NCI-H1930 (cell line): ENCODE data around the gene PRKCB.

Experiments
- DNase-seq, 2 experiments: peaks; one replicate each; lab custom pipeline; 2025; lab: John Stamatoyannopoulos, UW

The PRKCB gene

GRCh38 chr16:23836404-23837311 lies 875 bp downstream of the PRKCB start:
- no peak for DNase-seq

- no peak for DNase-seq
Observed at GRCh38 chr16:23837553-23838308, 1.9 kb downstream of the PRKCB start.

GRCh38 chr16:23838485-23839142 lies 2.8 kb downstream of the PRKCB start:
- DNase-seq = no peak

GRCh38 chr16:23840310-23840709 lies 4.5 kb downstream of the PRKCB start:
- no peak for DNase-seq

- DNase-seq = no peak
Observed at GRCh38 chr16:23842137-23842600, 6.4 kb downstream of the PRKCB start.

- DNase-seq = no peak
Observed at GRCh38 chr16:23843143-23843542, 7.4 kb downstream of the PRKCB start.

GRCh38 chr16:23847251-23847650 lies 11.5 kb downstream of the PRKCB start:
- no peak for DNase-seq

GRCh38 chr16:23847948-23848347 lies 12.2 kb downstream of the PRKCB start:
- no peak for DNase-seq

GRCh38 chr16:23848958-23849357 lies 13.2 kb downstream of the PRKCB start:
- DNase-seq = no peak

GRCh38 chr16:23852794-23853562 lies 17.2 kb downstream of the PRKCB start:
- DNase-seq = no peak

GRCh38 chr16:23855010-23855409 lies 19.2 kb downstream of the PRKCB start:
- no peak for DNase-seq

GRCh38 chr16:23856251-23856709 lies 20.5 kb downstream of the PRKCB start:
- DNase-seq = no peak

- no peak for DNase-seq
Observed at GRCh38 chr16:23857256-23857880, 21.6 kb downstream of the PRKCB start.

GRCh38 chr16:23857881-23858269 lies 22.1 kb downstream of the PRKCB start:
- no peak for DNase-seq

GRCh38 chr16:23858542-23858941 lies 22.8 kb downstream of the PRKCB start:
- DNase-seq = no peak

- DNase-seq = no peak
Observed at GRCh38 chr16:23859713-23860269, 24.0 kb downstream of the PRKCB start.

GRCh38 chr16:23861874-23862273 lies 26.1 kb downstream of the PRKCB start:
- DNase-seq = no peak

- DNase-seq = no peak
Observed at GRCh38 chr16:23862556-23862955, 26.8 kb downstream of the PRKCB start.

GRCh38 chr16:23863511-23864422 lies 28.0 kb downstream of the PRKCB start:
- DNase-seq = no peak

GRCh38 chr16:23865853-23866252 lies 30.1 kb downstream of the PRKCB start:
- DNase-seq = no peak
